Melanocyte of skin (primary cell): Measurements from ENCODE around the gene AHR. TPM values are rescaled to one million over a fixed set of nuclear protein-coding genes. Genes with fewer than 3 reads are reported as not detected.

Source experiments
- small RNA-seq, 2 donors: library from RNA; depleted of rRNA; stranded (forward); fragments of <200 nt; gene quantifications; one replicate each; pipeline ENCODE3, GENCODE V24; 2012
- total RNA-seq, 2 donors: library from RNA; depleted of rRNA; stranded (reverse); fragments of >200 nt; gene quantifications; 2 replicates each; pipeline ENCODE4 v1.2.3, GENCODE V29; 2012

The AHR gene
- 100 to 1,000 TPM; 110 to 157 TPM for total RNA-seq

DNA sequence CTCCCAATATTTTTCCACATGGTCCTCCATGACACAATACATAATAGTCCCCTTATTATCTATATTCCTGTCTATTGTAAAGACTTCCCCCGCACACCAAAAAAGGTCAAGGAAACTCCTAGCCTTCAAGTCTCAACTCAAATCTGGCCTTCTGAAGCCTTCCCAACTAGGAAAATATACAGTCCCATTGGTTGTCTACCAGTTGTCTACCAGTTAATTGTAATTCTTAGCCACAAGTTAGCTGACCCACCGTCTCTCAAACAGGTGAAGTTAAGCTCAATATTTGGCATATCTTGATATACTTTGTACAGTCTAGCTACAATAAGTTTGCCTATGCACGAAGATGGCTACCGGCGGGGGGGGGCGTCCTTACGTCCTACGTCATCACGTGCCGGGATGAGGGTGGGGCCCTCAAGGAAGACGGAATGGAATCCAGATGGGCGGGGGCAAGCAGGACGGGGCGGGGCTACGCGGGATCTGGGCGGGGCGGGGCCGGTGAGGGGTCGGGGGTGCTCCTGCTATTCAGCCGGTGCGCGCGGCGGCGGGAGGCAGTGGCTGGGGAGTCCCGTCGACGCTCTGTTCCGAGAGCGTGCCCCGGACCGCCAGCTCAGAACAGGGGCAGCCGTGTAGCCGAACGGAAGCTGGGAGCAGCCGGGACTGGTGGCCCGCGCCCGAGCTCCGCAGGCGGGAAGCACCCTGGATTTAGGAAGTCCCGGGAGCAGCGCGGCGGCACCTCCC, at the start of gene AHR:
TSS of gene AHR (plus strand) at position 551 of the 738 bp plus-strand sequence. CDS start 613 bp downstream, outside the sequence.

Small RNAs within 50 kb of the gene (small RNA-seq; reads per million reads assigned to genes)
- gene RF00092, result 0 reads per million in 2 donors
